GM19395 (cell line): ENCODE measurements around the gene TNFRSF9.
"Not testable (repeated sequence)": the region's sequence is repeated elsewhere in the genome, so short reads cannot be mapped to it uniquely, and the experiment has no call there.

Source experiments
- ATAC-seq: cut with Tn5 transposase; IDR thresholded peaks from one replicate; pipeline ENCODE4 v1.9.1; 2021; ENCODE audit warnings: mild to moderate bottlenecking, moderate library complexity; ENCODE audit not compliant: unreplicated experiment

The TNFRSF9 gene

GRCh38 chr1:7961216-7962013, 20.8 kb upstream of the TNFRSF9 start, which contains the start of gene PARK7:
TSS of gene PARK7 (plus strand) at chr1:7961711. CDS start at chr1:7962786, 1,075 bp downstream.
- ATAC-seq = peak; percentile 93

GRCh38 chr1:7960867-7961215, 20.2 kb upstream of the TNFRSF9 start:
- no peak for ATAC-seq

DNA sequence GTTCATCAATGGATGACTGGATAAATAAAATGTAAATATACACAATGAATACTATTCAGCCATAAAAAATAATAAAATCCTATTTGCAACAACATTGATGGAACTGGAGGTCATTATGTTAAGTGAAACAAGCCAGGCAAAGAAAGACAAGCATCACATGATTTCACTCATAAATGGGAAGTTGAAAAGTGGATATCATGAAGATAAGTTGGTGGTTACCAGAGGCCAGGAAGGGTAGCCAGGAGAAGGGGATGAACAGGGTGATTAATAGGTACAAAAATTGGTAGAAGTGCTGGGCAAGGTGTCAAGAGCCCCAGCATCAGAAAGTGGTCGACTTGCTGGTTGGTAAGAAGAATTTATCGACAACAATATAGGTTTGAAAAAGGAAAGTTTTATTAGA, 19.5 kb upstream of the TNFRSF9 start:
- ATAC-seq = no peak

GRCh38 chr1:7956218-7957032, 15.8 kb upstream of the TNFRSF9 start:
- ATAC-seq = no peak

- no peak for ATAC-seq
Observed at GRCh38 chr1:7954683-7955082, 14.0 kb upstream of the TNFRSF9 start.

GRCh38 chr1:7953850-7954609, 13.4 kb upstream of the TNFRSF9 start:
- peak; percentile 93 for ATAC-seq

- ATAC-seq = not testable (repeated sequence)
Observed at GRCh38 chr1:7952791-7953190, 12.2 kb upstream of the TNFRSF9 start.

DNA sequence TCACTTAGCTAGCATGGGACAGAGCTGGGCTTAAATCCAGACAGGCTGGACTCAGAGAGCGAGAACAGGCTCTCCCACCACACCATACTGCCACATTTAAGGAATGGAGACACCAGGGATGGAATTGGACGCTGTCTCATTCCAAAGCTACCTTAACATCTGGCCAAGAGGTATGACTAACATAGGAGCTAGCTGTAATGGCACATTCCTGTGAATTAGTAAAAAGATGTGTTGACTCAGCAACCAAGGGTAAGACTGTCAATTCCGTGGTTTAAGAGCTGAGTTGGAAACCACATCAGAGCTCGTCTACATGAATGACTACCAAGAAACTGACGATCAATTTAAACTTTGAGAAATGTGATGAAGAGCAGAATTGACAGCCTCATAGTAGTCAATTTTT, 8.3 kb upstream of the TNFRSF9 start:
- ATAC-seq = no peak

DNA sequence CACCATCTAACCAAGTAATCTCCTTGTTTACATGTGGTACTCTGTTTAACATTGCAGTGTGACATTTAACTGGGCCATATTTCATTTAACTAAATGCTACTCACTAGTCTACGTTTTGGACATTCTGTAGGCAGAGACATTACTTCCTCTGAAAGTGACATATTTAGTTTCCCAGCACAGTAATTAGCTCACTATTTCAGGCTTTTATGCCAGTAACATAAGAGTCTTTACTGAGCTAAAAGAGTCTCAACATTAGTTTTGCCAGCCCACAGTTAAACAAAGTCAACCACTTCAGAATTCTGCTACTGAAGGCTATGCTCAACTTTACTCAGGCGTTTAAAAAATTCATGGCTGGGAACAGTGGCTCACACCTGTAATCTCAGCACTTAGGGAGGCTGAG, 2.6 kb upstream of the TNFRSF9 start:
- no peak for ATAC-seq

DNA sequence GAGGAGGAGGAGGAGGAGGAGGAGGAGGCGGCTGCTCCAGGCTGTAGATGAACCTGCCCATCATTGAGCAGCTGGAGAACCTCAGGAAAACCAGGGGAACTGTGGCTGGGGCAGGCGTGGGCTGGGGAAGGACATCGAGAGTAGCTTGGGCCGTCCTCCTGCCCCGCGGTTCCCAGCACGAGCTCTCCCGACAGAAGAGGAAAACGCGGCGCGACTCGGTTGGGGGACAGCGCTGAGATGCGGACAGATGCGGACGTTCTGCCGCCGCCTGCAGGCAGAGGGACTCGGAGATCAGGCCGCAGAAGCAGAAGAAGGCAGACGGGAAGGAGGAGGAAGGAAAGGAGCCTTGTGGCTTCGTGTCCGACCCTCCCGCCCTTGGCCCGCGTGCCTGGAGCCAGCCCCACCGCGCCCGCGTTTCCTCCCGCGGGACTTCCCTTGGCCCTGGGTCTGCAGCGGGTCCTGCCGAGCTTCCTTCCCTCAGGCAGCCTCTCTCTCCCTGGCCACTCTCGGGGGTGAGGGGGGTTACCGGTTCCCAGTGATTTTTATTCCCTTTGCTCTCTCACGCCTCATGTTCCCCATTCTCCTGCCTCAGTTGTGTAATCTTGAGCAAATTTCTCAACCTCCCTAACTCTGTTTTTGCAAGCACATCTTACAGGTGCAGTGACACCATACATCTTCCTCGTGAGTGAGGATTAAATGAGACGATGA, 1.7 kb upstream of the TNFRSF9 start:
- no peak for ATAC-seq

DNA sequence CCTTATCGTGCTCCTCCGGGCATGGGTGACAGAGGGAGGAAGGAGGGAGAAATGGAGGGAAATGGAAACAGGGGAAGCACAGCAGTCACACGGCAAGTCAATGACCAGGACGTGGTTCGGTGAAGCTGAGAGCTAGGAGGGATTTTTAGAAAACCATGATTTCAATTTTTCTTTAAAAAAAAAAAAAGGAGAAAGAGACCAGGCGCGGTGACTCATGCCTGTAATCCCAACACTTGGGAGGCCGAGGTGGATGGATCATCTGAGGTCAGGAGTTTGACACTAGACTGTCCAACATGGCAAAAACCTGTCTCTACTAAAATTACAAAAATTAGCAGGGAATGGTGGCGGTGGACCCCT, 776 bp upstream of the TNFRSF9 start:
- no peak for ATAC-seq

DNA sequence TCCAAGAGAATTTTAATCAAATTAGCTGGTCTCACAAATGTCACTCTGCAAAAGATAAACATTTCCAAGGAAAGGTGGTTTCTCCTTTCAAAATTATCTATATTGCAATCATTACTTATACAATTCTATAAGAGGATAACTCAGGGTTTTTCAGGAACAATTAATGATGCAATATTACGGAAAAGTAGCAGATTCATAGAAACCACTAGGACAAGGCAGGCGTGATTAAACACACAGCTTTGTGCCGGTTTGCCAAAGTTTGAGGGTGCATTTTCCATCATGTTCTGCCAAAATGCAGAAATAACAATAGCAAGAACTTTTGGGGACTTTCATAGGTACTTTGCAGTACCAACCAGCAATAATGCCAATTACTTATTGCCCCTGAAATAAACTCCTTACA, 605 bp downstream of the TNFRSF9 start:
- ATAC-seq = no peak

DNA sequence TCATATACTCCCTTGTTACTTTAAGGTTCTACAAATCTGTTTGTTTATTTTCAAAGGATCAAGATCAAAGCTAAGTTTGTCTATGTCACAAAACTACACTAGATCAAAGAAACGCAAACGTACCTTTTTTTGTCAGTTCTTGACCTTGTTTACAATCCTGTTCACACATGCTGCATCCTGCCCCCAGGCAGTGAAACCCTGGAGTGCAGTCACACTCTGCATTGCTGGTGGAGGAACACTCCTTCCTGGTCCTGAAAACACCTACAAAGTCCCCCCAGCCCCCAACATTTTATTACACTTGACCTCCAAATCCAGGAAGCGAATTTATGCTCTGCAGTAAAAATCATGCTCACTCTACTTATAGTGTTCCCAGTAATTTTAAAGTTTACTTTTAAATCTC, 2.6 kb downstream of the TNFRSF9 start:
- no peak for ATAC-seq

DNA sequence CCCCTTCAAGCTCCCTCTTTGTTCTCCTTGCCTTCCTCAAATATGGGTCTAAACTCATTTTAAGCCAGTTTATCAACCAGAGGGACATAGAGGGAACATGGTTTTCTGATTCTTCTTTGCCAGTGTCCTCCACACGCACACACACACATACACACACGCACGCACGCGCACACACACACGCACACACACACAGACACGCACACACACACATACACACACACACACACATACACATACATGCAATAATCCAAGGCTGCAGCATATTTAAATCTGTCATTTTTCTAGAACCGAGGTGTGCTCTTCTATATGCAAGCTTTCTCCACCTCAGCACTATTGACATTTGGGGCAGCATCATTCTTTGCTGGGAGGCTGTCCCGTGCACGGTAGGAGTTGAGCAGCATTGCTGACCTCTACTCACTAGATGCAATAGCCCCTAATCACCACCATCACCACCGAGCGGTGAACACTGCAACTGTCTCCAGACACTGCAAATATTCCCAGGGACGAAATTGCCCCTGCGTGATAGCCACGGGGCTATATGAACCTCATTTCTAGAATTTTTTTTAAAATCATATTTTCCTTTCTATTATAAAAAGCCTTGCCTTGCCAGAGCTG, 8.0 kb downstream of the TNFRSF9 start:
- no peak for ATAC-seq

- no peak for ATAC-seq
Observed at GRCh38 chr1:7931446-7931812, 9.2 kb downstream of the TNFRSF9 start.

DNA sequence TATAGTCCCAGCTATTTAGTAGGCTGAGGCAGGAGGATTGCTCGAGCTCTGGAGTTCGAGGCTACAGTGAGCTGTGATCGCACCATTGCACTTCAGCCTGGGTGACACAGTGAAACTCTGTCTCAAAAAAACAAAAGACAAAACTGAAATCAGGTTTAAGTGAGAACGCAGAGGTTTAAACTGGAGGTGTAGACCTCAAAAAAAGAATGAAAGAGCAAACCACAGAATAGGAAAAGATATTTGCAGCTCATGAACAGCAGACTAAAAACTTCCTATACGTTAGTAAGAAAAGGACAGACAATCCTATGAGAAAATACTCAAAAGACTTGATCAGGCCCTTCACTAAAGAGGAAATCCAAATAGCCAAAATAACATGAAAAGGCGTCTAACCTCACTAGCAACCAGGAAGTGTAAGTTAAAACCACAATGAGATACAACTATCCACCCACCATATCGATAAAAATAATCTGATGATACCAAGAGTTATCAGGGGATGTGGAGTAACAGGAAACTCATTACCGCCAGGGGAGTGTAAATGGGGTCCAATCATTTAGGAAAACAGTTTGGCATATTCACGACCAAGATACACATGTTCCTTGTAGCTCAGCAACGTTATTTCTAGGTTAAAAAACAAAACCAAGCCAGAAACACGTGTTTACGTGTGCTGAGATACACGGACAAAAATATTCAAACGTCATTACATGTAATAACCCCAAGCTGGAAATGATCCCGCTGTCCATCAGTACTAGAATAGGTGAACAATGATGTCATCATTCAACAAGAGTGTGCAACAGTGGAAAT, 9.8 kb downstream of the TNFRSF9 start:
- ATAC-seq = no peak

- no peak for ATAC-seq
Observed at GRCh38 chr1:7929637-7930036, 11.0 kb downstream of the TNFRSF9 start.

DNA sequence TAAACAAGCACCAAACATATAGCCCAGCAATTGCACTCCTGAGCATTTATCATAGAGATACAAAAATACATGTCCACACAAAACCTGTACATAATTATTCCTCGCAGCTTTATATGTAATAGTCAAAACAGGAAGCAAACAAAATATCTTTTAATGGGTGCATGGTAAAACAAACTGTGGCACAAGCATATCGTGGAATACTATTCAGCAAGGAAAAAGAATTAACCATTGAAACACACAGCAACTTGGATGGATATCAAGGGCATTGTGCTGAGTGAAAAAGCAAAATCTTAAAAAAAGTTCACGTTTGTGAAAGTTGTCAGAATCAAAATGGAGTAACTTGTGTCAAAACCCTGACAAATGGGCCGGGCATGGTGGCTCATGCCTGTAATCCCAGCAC, 12.4 kb downstream of the TNFRSF9 start:
- no peak for ATAC-seq

- ATAC-seq = not testable (repeated sequence)
Observed at GRCh38 chr1:7927061-7927460, 13.6 kb downstream of the TNFRSF9 start.

- ATAC-seq = no peak
Observed at GRCh38 chr1:7922301-7922700, 18.3 kb downstream of the TNFRSF9 start.
